Ovary (tissue), 9 donors: ENCODE results near the gene RPL22L1. TPM values are rescaled to one million over a fixed set of nuclear protein-coding genes. Genes with fewer than 3 reads are reported as not detected.
"Not testable (repeated sequence)": the region's sequence is repeated elsewhere in the genome, so short reads cannot be mapped to it uniquely, and the experiment has no call there.

ENCODE experiments used
- DNase-seq, 5 donors: peaks; one replicate each; pipeline ENCODE4 v3.0.0-alpha.2; 2019 to 2020
- H3K27ac ChIP-seq, 2 donors: fragments of 200-600 bp; one replicate each; pipeline versions ENCODE4 v1.5.1 to v1.8.0; 2019 to 2022
- H3K27me3 ChIP-seq: fragments of 200-600 bp; one replicate; pipeline ENCODE4 v1.8.0; 2022
- H3K36me3 ChIP-seq: fragments of 200-600 bp; sonication (generic); one replicate; pipeline ENCODE4 v1.5.1; 2019
- H3K4me1 ChIP-seq: one replicate; pipeline ENCODE4 v1.8.1; 2013; ENCODE audit warnings: mild to moderate bottlenecking, moderate library complexity; ENCODE audit not compliant: insufficient read depth
- H3K4me3 ChIP-seq: fragments of 200-600 bp; sonication (generic); one replicate; pipeline ENCODE4 v1.5.1; 2017
- H3K9me3 ChIP-seq, 2 donors: fragments of 200-600 bp in 1 of 2; sonication (generic) in 1 of 2; one replicate each; pipeline versions ENCODE4 v1.5.1 to v1.8.1; 2013 to 2019; ENCODE audit warnings: mild to moderate bottlenecking in 1 of 2, moderate library complexity in 1 of 2
- EP300 ChIP-seq: sonication (generic); formaldehyde crosslinking; IDR thresholded peaks from one replicate; pipeline ENCODE4 v1.6.1; 2017; ENCODE audit warnings: antibody characterized with exemption
- POLR2A ChIP-seq: fragments of 450-650 bp; IDR thresholded peaks from one replicate; pipeline ENCODE4 v1.6.1; 2017; ENCODE audit warnings: antibody characterized with exemption, mild to moderate bottlenecking, moderate library complexity
- WGBS, 3 donors: extraction: QIAGEN DNeasy Blood & Tissue Kit in 1 of 3; methylation state at CpG; one replicate each; pipeline versions ENCODE4 v1.1.5 to v1.1.7; 2013 to 2017; 5-methylcytosine and 5-hydroxymethylcytosine counted together
- intact Hi-C, 4 donors: fragments of 100-400 bp; cut with DNase I; formaldehyde crosslinking; loops; one replicate each; pipeline versions ENCODE4 v1.11.0 to v1.15.1; 2022 to 2023
- polyA plus RNA-seq, 2 donors: library from polyadenylated mRNA; stranded (reverse); fragments of 200-250 nt in 1 of 2; fragments of 350-450 nt in 1 of 2; fragmentation: Illumina TruSeq in 1 of 2; extraction: RNeasy Lipid Tissue Mini Kit (QIAGEN cat#74804) in 1 of 2; gene quantifications; one replicate each; pipeline ENCODE4 v1.2.3, GENCODE V29; 2013 to 2014
- total RNA-seq, 7 donors: library from RNA; depleted of rRNA in 2 of 7; stranded (reverse); fragments of >200 nt in 2 of 7; fragmentation: NEBNext Ultra II Directional in 3 of 7; extraction: Animal tissue kit (Norgen Biotek cat#: 25700) in 3 of 7; gene quantifications; one replicate each; pipeline versions ENCODE4 v1.1.0 to v1.2.4, GENCODE V29; 2016 to 2023
- TF ChIP-seq, protein P1 (sequence below), 3 donors: fragments of 450-650 bp in 2 of 3; fragments of 200-600 bp in 1 of 3; IDR thresholded peaks; one replicate each; pipeline versions ENCODE4 v1.5.1 to v1.8.0; 2016 to 2022; ENCODE audit warnings: antibody characterized with exemption in 3 of 3, mild to moderate bottlenecking in 1 of 3
- donor health status: DM: no; HTN: no; CAD: no; lungs with moderate emphysema.
- donor health status: DM: no; HTN: no; CAD: no.
- donor health status: Bipolar disorder and iron deficiency.
- donor health status: DM: yes; HTN: yes; CAD: no.
- donor health status: DM: no; HTN: no; CAD: no.
- donor health status: DM: yes; HTN: yes; CAD: no.

RPL22L1 gene
- total and polyA plus RNA-seq, 9 donors: 41.7 to 171 (median 68.4) TPM

DNA sequence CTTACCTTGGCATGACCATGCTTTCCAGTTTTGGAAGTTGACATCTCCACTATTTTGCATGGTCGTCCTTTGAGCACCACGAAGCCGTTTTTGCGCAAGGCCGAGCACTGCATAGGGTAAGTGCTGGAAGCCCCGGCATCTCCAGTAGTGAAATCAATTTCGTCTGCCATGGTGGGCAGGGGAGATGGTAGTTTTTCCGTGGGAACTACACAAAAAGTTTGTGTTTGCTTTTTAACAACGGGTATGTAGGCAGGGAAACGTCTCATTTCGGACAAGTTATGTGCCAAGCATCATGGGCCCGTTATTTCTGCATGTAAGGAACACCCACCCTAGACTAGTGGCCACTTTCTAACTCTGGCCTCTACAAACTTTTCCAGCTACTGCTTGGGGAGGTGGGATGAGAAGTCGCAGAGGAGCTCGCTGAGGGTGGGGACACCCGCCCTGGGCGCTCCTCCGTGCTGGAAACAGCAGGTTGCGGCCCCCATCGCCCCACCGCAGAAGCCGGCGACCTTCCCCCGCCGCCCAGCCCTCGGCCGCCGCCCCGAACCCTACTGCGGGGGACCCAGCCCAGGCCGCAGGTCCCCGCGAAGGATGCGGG is 37.7 kb upstream of the RPL22L1 start:
- DNase-seq: peak in 1 of 5 donors; percentile 14
- H3K36me3 ChIP-seq: no peaks in the 10 kb centered on the region
- intact Hi-C loops: no loop called here
- H3K27ac ChIP-seq: peak overlapping the region in 1 of 2 donors; percentile 62
- H3K9me3 ChIP-seq: no peaks in the 10 kb centered on the region
- no peaks in the 10 kb centered on the region for H3K27me3 ChIP-seq
- H3K4me1 ChIP-seq: peaks cover 7% of the 10 kb centered on the region
- 7 to 12% (median 11%) methylated on average over 19 to 33 of the region's 33 CpGs for WGBS, 3 donors
- no peak for TF ChIP-seq EP300
- TF ChIP-seq, protein P1, sequence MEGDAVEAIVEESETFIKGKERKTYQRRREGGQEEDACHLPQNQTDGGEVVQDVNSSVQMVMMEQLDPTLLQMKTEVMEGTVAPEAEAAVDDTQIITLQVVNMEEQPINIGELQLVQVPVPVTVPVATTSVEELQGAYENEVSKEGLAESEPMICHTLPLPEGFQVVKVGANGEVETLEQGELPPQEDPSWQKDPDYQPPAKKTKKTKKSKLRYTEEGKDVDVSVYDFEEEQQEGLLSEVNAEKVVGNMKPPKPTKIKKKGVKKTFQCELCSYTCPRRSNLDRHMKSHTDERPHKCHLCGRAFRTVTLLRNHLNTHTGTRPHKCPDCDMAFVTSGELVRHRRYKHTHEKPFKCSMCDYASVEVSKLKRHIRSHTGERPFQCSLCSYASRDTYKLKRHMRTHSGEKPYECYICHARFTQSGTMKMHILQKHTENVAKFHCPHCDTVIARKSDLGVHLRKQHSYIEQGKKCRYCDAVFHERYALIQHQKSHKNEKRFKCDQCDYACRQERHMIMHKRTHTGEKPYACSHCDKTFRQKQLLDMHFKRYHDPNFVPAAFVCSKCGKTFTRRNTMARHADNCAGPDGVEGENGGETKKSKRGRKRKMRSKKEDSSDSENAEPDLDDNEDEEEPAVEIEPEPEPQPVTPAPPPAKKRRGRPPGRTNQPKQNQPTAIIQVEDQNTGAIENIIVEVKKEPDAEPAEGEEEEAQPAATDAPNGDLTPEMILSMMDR (IDR thresholded peaks at IDR 0.05): no peak
- TF ChIP-seq POLR2A: no peak
- H3K4me3 ChIP-seq: peak overlapping the region; percentile 70

DNA sequence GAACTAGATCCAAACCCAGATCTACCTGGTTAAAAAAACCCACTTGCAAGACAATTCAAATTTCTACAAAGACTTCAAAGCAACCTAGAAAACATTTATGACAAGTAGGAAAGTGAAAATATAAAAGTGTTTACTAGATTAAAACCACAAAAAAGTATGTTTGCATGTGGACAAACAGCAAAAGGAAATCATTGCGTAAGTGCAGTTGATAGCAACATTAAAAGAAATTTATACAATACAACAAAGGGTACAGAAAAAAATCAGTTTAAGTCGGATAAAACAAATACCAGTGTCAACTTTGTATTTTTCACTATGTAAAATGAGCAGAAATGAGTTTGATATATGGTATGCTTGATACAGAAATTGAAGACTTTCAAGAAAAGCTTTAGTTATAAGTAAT is 35.9 kb upstream of the RPL22L1 start:
- DNase-seq: no peak
- H3K27ac ChIP-seq: no peak overlapping the region
- no peak for TF ChIP-seq POLR2A
- H3K4me1 ChIP-seq: peaks cover 7% of the 10 kb centered on the region
- no peaks in the 10 kb centered on the region for H3K9me3 ChIP-seq
- H3K4me3 ChIP-seq: no peak overlapping the region
- 88 to 95% (median 94%) methylated on average over 2 of the region's 2 CpGs for WGBS, 3 donors
- intact Hi-C loops: no loop called here
- H3K27me3 ChIP-seq: no peaks in the 10 kb centered on the region
- H3K36me3 ChIP-seq: no peaks in the 10 kb centered on the region

DNA sequence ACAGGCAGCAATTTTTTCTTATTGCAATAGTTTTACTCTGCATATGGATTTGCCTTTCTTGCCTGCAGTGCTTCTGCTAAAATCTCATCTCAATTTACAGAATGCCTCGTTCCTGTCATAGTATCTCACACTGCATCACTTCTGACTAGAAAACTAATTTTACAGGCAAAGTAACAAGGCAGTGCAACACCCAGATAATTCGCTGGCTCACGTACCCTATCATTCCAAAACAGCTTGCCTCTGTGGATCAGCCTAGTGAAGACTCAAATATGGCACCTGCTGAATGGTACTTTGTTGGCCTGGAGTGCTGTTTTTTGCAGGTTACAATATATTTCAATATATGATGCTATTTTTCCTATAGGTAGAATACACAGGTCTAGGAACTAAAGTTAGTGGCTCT is 33.1 kb upstream of the RPL22L1 start:
- no peak for DNase-seq
- WGBS, 3 donors: 95 to 96% (median 95%) methylated on average over 3 of the region's 3 CpGs
- TF ChIP-seq, protein P1 (IDR thresholded peaks at IDR 0.05): no peak
- no peak for TF ChIP-seq EP300
- no peak for TF ChIP-seq POLR2A
- intact Hi-C loops: no loop called here
- Histone ChIP-seq H3K36me3 (no peaks in the 10 kb centered on the region), H3K4me1 (peaks cover 5% of the 10 kb centered on the region), H3K27ac (no peak overlapping the region), H3K9me3 (no peaks in the 10 kb centered on the region), H3K27me3 (no peaks in the 10 kb centered on the region), H3K4me3 (no peak overlapping the region)

DNA sequence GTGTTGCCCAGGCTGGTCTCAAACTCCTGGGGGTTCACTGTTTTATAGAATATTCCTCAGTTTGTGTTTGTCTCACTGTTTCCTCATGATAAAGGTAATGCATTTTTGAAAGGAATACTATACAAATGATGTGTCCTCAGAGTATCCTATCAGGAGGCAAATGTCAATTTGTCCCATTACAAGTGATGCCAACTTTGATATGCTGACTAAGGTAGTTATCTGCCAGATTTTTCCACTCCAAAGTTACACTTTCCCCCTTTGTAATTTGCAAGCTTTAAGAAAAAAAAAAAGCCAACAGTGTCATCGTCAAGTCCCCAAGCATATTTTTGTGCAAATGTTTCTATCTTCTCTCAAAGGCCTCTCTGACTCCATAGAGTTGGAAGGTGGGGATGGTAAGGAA is 29.5 kb upstream of the RPL22L1 start:
- Histone ChIP-seq H3K9me3 (no peaks in the 10 kb centered on the region), H3K4me3 (no peak overlapping the region), H3K4me1 (no peaks in the 10 kb centered on the region), H3K36me3 (no peaks in the 10 kb centered on the region), H3K27me3 (no peaks in the 10 kb centered on the region), H3K27ac (no peak overlapping the region)
- intact Hi-C loops: no loop called here
- DNase-seq: no peak
- TF ChIP-seq POLR2A: no peak
- TF ChIP-seq, protein P1 (IDR thresholded peaks at IDR 0.05): no peak
- no peak for TF ChIP-seq EP300
- WGBS, 3 donors: 93 to 97% (median 96%) methylated on average over 1 of the region's 1 CpG

DNA sequence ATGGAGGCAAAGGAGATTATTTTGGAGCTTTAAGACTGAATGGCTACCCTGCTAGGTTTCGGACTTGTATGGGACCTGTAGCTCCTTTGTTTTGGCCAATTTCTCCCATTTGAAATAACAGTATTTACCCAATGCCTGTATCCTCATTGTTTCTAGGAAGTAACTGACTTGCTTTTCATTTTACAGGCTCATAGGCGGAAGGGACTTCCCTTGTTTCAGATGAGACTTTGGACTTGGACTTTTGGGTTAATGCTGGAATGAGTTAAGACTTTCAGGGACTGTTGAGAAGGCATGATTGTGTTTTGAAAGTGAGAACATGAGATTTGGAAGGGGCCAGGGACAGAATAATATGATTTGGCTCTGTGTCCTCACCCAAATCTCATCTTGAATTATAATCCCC is 28.0 kb upstream of the RPL22L1 start:
- no peak for DNase-seq
- H3K9me3 ChIP-seq: no peaks in the 10 kb centered on the region
- no peak overlapping the region for H3K4me3 ChIP-seq
- TF ChIP-seq EP300: no peak
- TF ChIP-seq, protein P1 (IDR thresholded peaks at IDR 0.05): no peak
- no peak for TF ChIP-seq POLR2A
- H3K36me3 ChIP-seq: no peaks in the 10 kb centered on the region
- no peaks in the 10 kb centered on the region for H3K4me1 ChIP-seq
- WGBS, 3 donors: 95 to 99% (median 98%) methylated on average over 2 of the region's 2 CpGs
- H3K27ac ChIP-seq: no peak overlapping the region
- no peaks in the 10 kb centered on the region for H3K27me3 ChIP-seq
- intact Hi-C loops: no loop called here

DNA sequence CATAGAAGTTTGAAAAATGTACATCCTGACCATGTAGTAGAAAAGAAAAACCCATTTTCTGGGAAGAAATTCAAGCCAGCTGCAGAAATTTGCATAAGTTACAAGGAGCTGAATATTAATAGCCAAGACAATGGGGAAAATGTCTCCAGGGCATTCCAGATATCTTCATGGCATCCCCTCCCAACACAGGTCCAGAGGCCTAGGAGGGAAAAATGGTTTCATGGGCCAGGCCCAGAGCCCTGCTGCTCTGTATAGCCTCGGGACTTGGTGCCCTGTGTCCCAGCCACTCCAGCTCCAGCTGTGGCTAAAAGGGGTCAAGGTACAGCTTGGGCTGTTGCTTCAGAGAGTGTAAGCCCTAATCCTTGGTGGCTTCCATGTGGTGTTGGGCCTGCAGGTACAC is 27.2 kb upstream of the RPL22L1 start:
- intact Hi-C loops, H3K9me3 ChIP-seq, H3K27me3 ChIP-seq, H3K4me1 ChIP-seq, DNase-seq, H3K27ac ChIP-seq, H3K4me3 ChIP-seq, H3K36me3 ChIP-seq: not testable (repeated sequence)
- WGBS, 3 donors: 48 to 100% (median 100%) methylated on average over 1 of the region's 1 CpG
